AG08396 (cell line): ENCODE data around the gene CDY1.
"Not testable (repeated sequence)": the region's sequence is repeated elsewhere in the genome, so short reads cannot be mapped to it uniquely, and the experiment has no call there.

Source experiments
- DNase-seq: peaks from one replicate; pipeline ENCODE4 v3.0.0; 2012; ENCODE audit warnings: low spot score, mixed read lengths

CDY1 gene

GRCh38 chrY:25621817-25622216 lies at the start of gene CDY1:
TSS of gene CDY1 (plus strand) at chrY:25622117. CDS start at chrY:25622443, 326 bp downstream.
- DNase-seq = not testable (repeated sequence)

GRCh38 chrY:25593336-25593735 lies 28.6 kb upstream of the CDY1 start:
- not testable (repeated sequence) for DNase-seq

GRCh38 chrY:25620209-25620608 lies 1.7 kb upstream of the CDY1 start:
- not testable (repeated sequence) for DNase-seq

GRCh38 chrY:25626524-25626923 lies 4.6 kb downstream of the CDY1 start:
- not testable (repeated sequence) for DNase-seq

- not testable (repeated sequence) for DNase-seq
Observed at GRCh38 chrY:25630383-25631112, 8.6 kb downstream of the CDY1 start.

- not testable (repeated sequence) for DNase-seq
Observed at GRCh38 chrY:25639852-25640251, 17.9 kb downstream of the CDY1 start.

- DNase-seq = not testable (repeated sequence)
Observed at GRCh38 chrY:25643024-25643915, 21.4 kb downstream of the CDY1 start.
